ENCODE data around the gene SREBF2.
"Not testable (repeated sequence)": the region's sequence is repeated elsewhere in the genome, so short reads cannot be mapped to it uniquely, and the experiment has no call there.

The SREBF2 gene

GRCh38 chr22:41821471-41822316 is 11.2 kb upstream of the SREBF2 start:
- DNase-seq: no peak

- no peak for DNase-seq
Measured at GRCh38 chr22:41822317-41823057, 10.4 kb upstream of the SREBF2 start.

- DNase-seq: no peak
Measured at GRCh38 chr22:41823797-41824196, 9.1 kb upstream of the SREBF2 start.

- DNase-seq: no peak
Measured at GRCh38 chr22:41825376-41825775, 7.5 kb upstream of the SREBF2 start.

- DNase-seq: no peak
Measured at GRCh38 chr22:41826021-41826420, 6.9 kb upstream of the SREBF2 start.

- DNase-seq: no peak
Measured at GRCh38 chr22:41826430-41827383, 6.2 kb upstream of the SREBF2 start.

GRCh38 chr22:41827671-41828070 is 5.2 kb upstream of the SREBF2 start:
- no peak for DNase-seq

GRCh38 chr22:41828516-41828915 is 4.4 kb upstream of the SREBF2 start:
- DNase-seq: no peak

GRCh38 chr22:41830174-41830573 is 2.7 kb upstream of the SREBF2 start:
- DNase-seq: no peak

- no peak for DNase-seq
Measured at GRCh38 chr22:41831383-41831782, 1.5 kb upstream of the SREBF2 start.

- DNase-seq: no peak
Measured at GRCh38 chr22:41831828-41832552, 915 bp upstream of the SREBF2 start.

- peak; percentile 42 for DNase-seq
Measured at GRCh38 chr22:41833369-41834004, 582 bp downstream of the SREBF2 start.

GRCh38 chr22:41834005-41834944 is 1.4 kb downstream of the SREBF2 start:
- DNase-seq: no peak

- DNase-seq: not testable (repeated sequence)
Measured at GRCh38 chr22:41835462-41835861, 2.6 kb downstream of the SREBF2 start.

GRCh38 chr22:41836551-41836950 is 3.6 kb downstream of the SREBF2 start:
- no peak for DNase-seq

- DNase-seq: no peak
Measured at GRCh38 chr22:41838842-41839618, 6.1 kb downstream of the SREBF2 start.

- DNase-seq: no peak
Measured at GRCh38 chr22:41840216-41840615, 7.3 kb downstream of the SREBF2 start.

- DNase-seq: no peak
Measured at GRCh38 chr22:41841085-41841712, 8.3 kb downstream of the SREBF2 start.
